Neural progenitor cell (in vitro differentiated cells): Measurements from ENCODE around the gene ABITRAM. TPM values are rescaled to one million over a fixed set of nuclear protein-coding genes. Genes with fewer than 3 reads are reported as not detected.

Experiments
- DNase-seq: peaks from one replicate; pipeline ENCODE4 v3.0.0-alpha.2; 2016; ENCODE audit warnings: low spot score
- H2AFZ ChIP-seq: fragments of 200-600 bp; sonication (generic); replicated peaks from 2 replicates; pipeline ENCODE4 v1.6.1; 2016; ENCODE audit warnings: antibody characterized with exemption
- H3F3A ChIP-seq: fragments of 200-600 bp; sonication (generic); 2 replicates; pipeline ENCODE4 v1.6.1; 2016; ENCODE audit warnings: antibody characterized with exemption, low read depth
- H3K27ac ChIP-seq: fragments of 200-600 bp; sonication (generic); 2 replicates; pipeline ENCODE4 v1.5.1; 2016; ENCODE audit warnings: mild to moderate bottlenecking
- H3K27me3 ChIP-seq: fragments of 200-600 bp; sonication (generic); 2 replicates; pipeline ENCODE4 v1.6.1; 2016; ENCODE audit warnings: mild to moderate bottlenecking, moderate library complexity
- H3K36me3 ChIP-seq: fragments of 200-600 bp; sonication (generic); 2 replicates; pipeline ENCODE4 v1.5.1; 2016
- H3K4me1 ChIP-seq: fragments of 200-600 bp; sonication (generic); 2 replicates; pipeline ENCODE4 v1.6.1; 2016; ENCODE audit warnings: mixed run types
- H3K4me2 ChIP-seq: fragments of 200-600 bp; sonication (generic); 2 replicates; pipeline ENCODE4 v1.6.1; 2016
- H3K4me3 ChIP-seq: fragments of 200-600 bp; sonication (generic); 2 replicates; pipeline ENCODE4 v1.5.1; 2016
- H3K79me2 ChIP-seq: fragments of 200-600 bp; sonication (generic); 2 replicates; pipeline ENCODE4 v1.6.1; 2016; ENCODE audit warnings: low read depth
- H3K9ac ChIP-seq: fragments of 200-600 bp; sonication (generic); 2 replicates; pipeline ENCODE4 v1.6.1; 2016
- H3K9me3 ChIP-seq: fragments of 200-600 bp; sonication (generic); 2 replicates; pipeline ENCODE4 v1.5.1; 2016; ENCODE audit warnings: low read depth
- H4K20me1 ChIP-seq: fragments of 200-600 bp; sonication (generic); 2 replicates; pipeline ENCODE4 v1.6.1; 2016; ENCODE audit warnings: low read depth
- H3K27ac Mint-ChIP-seq: 3 replicates; pipeline ENCODE4 v1.8.0; 2021; ENCODE audit warnings: mixed read lengths
- H3K27me3 Mint-ChIP-seq: 2 replicates; pipeline ENCODE4 v1.8.0; 2022; ENCODE audit warnings: low read depth, mild to moderate bottlenecking, inconsistent platforms, moderate library complexity, mixed read lengths; ENCODE audit not compliant: insufficient read depth
- H3K36me3 Mint-ChIP-seq: 3 replicates; pipeline ENCODE4 v1.8.0; 2021; ENCODE audit warnings: mixed read lengths
- H3K4me1 Mint-ChIP-seq: 3 replicates; pipeline ENCODE4 v1.8.0; 2021; ENCODE audit warnings: mixed read lengths
- H3K4me3 Mint-ChIP-seq: 3 replicates; pipeline ENCODE4 v1.8.0; 2021; ENCODE audit warnings: mild to moderate bottlenecking, moderate library complexity, mixed read lengths
- H3K9me3 Mint-ChIP-seq: 3 replicates; pipeline ENCODE4 v1.8.0; 2020; ENCODE audit warnings: mixed read lengths
- EZH2 ChIP-seq: fragments of 200-600 bp; sonication (generic); IDR thresholded peaks from 2 replicates; pipeline ENCODE4 v1.6.1; 2017; ENCODE audit warnings: antibody characterized with exemption, mild to moderate bottlenecking, moderate library complexity
- EZH2phosphoT487 ChIP-seq: fragments of 200-600 bp; sonication (generic); IDR thresholded peaks from 2 replicates; pipeline ENCODE4 v1.6.1; 2017; ENCODE audit warnings: antibody characterized with exemption
- total RNA-seq: library from RNA; depleted of rRNA; stranded (reverse); fragments of >200 nt; gene quantifications from 2 replicates; pipeline ENCODE4 v1.2.3, GENCODE V29; 2015; ENCODE audit warnings: low replicate concordance
- TF ChIP-seq, protein P1 (sequence below): fragments of 200-600 bp; sonication (generic); IDR thresholded peaks from 2 replicates; pipeline ENCODE4 v1.5.1; 2017; ENCODE audit warnings: antibody characterized with exemption, mild to moderate bottlenecking

Gene ABITRAM
- total RNA-seq, 1 donor from 2014 or later = 20.4 TPM

DNA sequence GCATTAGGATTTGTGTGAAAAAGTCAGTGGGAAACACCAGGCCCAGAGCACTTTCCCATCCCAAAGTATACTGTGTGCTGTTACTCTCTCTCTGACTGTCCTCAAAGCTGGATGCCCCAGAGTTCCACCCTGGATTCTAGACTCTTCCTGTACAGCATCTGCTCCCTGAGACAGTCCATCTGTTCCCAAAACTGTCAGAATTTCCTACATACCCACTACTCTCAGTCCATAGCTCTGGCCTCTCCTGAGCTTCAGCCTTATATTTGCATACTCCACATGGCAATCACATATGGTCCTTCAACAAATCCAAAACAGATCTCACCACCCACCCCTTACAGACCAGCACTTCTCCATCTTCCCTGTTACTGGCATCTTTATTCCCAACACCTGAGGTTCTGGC, 9.7 kb upstream of the ABITRAM start:
- H3K36me3 Mint-ChIP-seq = peaks cover 9% of the 10 kb centered on the region
- no peaks in the 10 kb centered on the region for H3K4me1 ChIP-seq
- no peak overlapping the region for H3K4me3 Mint-ChIP-seq

DNA sequence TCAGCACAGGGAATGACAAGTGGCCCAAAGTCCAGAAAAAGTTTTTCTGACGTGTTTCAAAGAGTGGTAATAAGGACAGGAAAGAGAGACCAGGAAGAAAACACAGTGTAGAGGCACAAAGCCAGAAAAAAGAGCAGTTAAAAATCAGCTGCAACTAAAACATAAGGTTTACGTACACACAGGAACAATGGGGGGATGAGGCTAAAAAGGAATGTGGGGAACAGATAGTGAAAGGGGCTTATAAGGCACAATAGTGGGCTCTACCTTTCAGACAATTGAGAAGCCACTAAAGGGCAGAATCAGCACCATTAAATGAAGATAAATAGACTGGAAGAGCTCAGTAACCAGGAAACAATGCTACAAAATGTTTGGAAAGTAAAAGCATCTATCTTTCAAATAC, 5.8 kb upstream of the ABITRAM start:
- Histone ChIP-seq H3K9me3 (no peaks in the 10 kb centered on the region), H3K4me1 (peaks cover 11% of the 10 kb centered on the region), H3K27ac (no peak overlapping the region), H3K27me3 (no peaks in the 10 kb centered on the region), H3K79me2 (peaks cover 34% of the 10 kb centered on the region), H3K4me2 (no peak overlapping the region), H3K36me3 (peaks cover 8% of the 10 kb centered on the region), H3K4me3 (no peak overlapping the region), H3F3A (peaks cover 6% of the 10 kb centered on the region), H2AFZ (no peak overlapping the region), H3K9ac (no peak overlapping the region), H4K20me1 (no peaks in the 10 kb centered on the region)
- H3K9me3 Mint-ChIP-seq = no peaks in the 10 kb centered on the region
- no peak for DNase-seq
- no peak for TF ChIP-seq EZH2
- TF ChIP-seq, protein P1, sequence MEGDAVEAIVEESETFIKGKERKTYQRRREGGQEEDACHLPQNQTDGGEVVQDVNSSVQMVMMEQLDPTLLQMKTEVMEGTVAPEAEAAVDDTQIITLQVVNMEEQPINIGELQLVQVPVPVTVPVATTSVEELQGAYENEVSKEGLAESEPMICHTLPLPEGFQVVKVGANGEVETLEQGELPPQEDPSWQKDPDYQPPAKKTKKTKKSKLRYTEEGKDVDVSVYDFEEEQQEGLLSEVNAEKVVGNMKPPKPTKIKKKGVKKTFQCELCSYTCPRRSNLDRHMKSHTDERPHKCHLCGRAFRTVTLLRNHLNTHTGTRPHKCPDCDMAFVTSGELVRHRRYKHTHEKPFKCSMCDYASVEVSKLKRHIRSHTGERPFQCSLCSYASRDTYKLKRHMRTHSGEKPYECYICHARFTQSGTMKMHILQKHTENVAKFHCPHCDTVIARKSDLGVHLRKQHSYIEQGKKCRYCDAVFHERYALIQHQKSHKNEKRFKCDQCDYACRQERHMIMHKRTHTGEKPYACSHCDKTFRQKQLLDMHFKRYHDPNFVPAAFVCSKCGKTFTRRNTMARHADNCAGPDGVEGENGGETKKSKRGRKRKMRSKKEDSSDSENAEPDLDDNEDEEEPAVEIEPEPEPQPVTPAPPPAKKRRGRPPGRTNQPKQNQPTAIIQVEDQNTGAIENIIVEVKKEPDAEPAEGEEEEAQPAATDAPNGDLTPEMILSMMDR = no peak
- no peak for TF ChIP-seq EZH2phosphoT487
- H3K4me3 Mint-ChIP-seq = no peak overlapping the region
- H3K36me3 Mint-ChIP-seq = peaks cover 11% of the 10 kb centered on the region
- peaks cover 9% of the 10 kb centered on the region for H3K4me1 Mint-ChIP-seq
- no peaks in the 10 kb centered on the region for H3K27me3 Mint-ChIP-seq
- no peak overlapping the region for H3K27ac Mint-ChIP-seq

More for the DNA sequence above, 9.7 kb upstream of the ABITRAM start:
- Histone ChIP-seq H3K4me2 (no peak overlapping the region), H4K20me1 (no peaks in the 10 kb centered on the region), H3K27me3 (no peaks in the 10 kb centered on the region), H3K36me3 (peaks cover 8% of the 10 kb centered on the region), H3K9me3 (no peaks in the 10 kb centered on the region), H3K27ac (no peak overlapping the region), H3K79me2 (no peaks in the 10 kb centered on the region), H2AFZ (no peak overlapping the region), H3F3A (no peaks in the 10 kb centered on the region), H3K4me3 (no peak overlapping the region), H3K9ac (no peak overlapping the region)
- DNase-seq = no peak
- H3K9me3 Mint-ChIP-seq = no peaks in the 10 kb centered on the region
- no peak overlapping the region for H3K27ac Mint-ChIP-seq
- H3K27me3 Mint-ChIP-seq = no peaks in the 10 kb centered on the region
- no peaks in the 10 kb centered on the region for H3K4me1 Mint-ChIP-seq
- TF ChIP-seq EZH2phosphoT487 = no peak
- TF ChIP-seq, protein P1 = no peak
- TF ChIP-seq EZH2 = no peak

DNA sequence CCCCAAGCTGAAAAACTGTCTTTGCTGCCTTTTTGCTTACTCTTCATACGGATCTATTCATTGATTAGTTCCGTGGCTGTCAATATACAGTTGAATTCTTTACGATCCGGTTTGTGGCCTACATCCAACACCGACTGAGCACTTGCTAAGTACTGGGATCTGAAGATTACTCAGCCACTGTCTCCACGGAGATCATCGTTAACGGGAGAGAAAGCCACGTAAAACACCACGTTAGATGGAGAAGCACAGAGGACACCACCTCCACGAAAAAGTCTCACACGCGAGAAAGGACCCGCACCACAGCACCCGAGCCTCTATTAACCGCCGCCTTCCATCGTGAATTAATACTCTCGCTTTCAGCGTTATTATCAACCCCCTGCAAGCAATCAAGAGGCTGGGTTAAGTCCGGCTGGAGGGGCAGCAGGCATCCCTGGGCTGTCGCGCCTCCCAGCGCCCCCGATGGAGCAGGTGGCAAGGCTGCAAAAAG, 926 bp upstream of the ABITRAM start:
- Histone ChIP-seq H3K9ac (peak overlapping the region; percentile 88), H3F3A (peaks cover 17% of the 10 kb centered on the region), H3K4me1 (peaks cover 15% of the 10 kb centered on the region), H3K27ac (peak overlapping the region; percentile 95), H3K27me3 (no peaks in the 10 kb centered on the region), H3K4me2 (peak overlapping the region; percentile 88), H4K20me1 (no peaks in the 10 kb centered on the region), H3K79me2 (peaks cover 42% of the 10 kb centered on the region), H2AFZ (peak overlapping the region; percentile 99), H3K36me3 (no peaks in the 10 kb centered on the region), H3K9me3 (no peaks in the 10 kb centered on the region), H3K4me3 (peak overlapping the region; percentile 97)
- peaks cover 22% of the 10 kb centered on the region for H3K4me1 Mint-ChIP-seq
- H3K27ac Mint-ChIP-seq = peak overlapping the region; percentile 91
- no peak for TF ChIP-seq EZH2
- no peak for TF ChIP-seq EZH2phosphoT487
- peak; percentile 77 for DNase-seq
- peak overlapping the region; percentile 98 for H3K4me3 Mint-ChIP-seq
- no peaks in the 10 kb centered on the region for H3K9me3 Mint-ChIP-seq
- H3K36me3 Mint-ChIP-seq = peaks cover 6% of the 10 kb centered on the region
- no peaks in the 10 kb centered on the region for H3K27me3 Mint-ChIP-seq

DNA sequence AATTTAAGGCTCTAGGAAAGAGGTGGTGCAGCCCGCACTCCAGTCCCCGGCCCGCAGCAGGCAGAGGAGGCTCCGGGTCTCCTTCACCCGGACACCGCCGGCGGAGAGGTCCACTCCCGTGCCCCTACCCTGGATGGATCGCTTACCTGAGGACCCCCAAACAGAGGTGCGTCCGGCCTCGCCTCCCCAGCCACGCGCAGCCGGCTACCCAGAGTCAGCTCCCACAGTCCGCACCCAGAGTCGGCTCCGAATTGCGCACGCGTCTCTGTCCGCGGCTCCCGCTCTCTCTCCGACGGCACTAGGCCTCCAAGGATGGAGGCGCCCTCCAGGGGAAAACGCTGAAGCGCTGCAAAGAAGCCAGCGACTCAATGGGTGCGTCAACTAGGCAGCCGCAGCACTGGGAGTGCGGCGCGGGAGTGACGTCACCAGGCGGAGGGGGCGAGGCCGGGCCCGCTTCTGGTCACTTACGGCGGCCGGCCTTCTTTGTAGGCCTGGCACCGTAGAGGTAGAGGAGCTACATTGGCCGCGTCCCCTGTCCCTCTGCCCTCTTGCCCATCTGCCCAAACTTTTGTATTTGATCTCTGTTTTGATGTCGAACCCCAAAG, 380 bp upstream of the ABITRAM start, which contains the start of gene ELP1:
Gene ELP1, minus strand, starts transcription at position 407 of the 605 bp plus-strand sequence. CDS start 2,978 bp downstream, outside the sequence.
- Histone ChIP-seq H3F3A (peaks cover 19% of the 10 kb centered on the region), H3K27ac (peak within 1 kb of the TSS; percentile 95), H4K20me1 (no peaks in the 10 kb centered on the region), H3K27me3 (no peaks in the 10 kb centered on the region), H3K9ac (peak within 1 kb of the TSS; percentile 88), H2AFZ (peak within 1 kb of the TSS; percentile 99), H3K36me3 (no peaks in the 10 kb centered on the region), H3K4me3 (peak within 1 kb of the TSS; percentile 97), H3K4me2 (peak within 1 kb of the TSS; percentile 88), H3K4me1 (peaks cover 15% of the 10 kb centered on the region), H3K9me3 (no peaks in the 10 kb centered on the region), H3K79me2 (peaks cover 42% of the 10 kb centered on the region)
- no peaks in the 10 kb centered on the region for H3K27me3 Mint-ChIP-seq
- H3K36me3 Mint-ChIP-seq = peaks cover 3% of the 10 kb centered on the region
- peak within 1 kb of the TSS; percentile 98 for H3K4me3 Mint-ChIP-seq
- peaks cover 22% of the 10 kb centered on the region for H3K4me1 Mint-ChIP-seq
- peak; percentile 98 for DNase-seq
- H3K9me3 Mint-ChIP-seq = no peaks in the 10 kb centered on the region
- peak within 1 kb of the TSS; percentile 97 for H3K27ac Mint-ChIP-seq
- TF ChIP-seq, protein P1 = peak; percentile 40
- no peak for TF ChIP-seq EZH2phosphoT487
